NCI-H524 treated with DMSO at 0.1 percent for 48 hours (cell line): Measurements from ENCODE around the gene FABP1.

Source experiments
- DNase-seq: peaks from one replicate; lab custom pipeline; 2025; lab: John Stamatoyannopoulos, UW

Gene FABP1

DNA sequence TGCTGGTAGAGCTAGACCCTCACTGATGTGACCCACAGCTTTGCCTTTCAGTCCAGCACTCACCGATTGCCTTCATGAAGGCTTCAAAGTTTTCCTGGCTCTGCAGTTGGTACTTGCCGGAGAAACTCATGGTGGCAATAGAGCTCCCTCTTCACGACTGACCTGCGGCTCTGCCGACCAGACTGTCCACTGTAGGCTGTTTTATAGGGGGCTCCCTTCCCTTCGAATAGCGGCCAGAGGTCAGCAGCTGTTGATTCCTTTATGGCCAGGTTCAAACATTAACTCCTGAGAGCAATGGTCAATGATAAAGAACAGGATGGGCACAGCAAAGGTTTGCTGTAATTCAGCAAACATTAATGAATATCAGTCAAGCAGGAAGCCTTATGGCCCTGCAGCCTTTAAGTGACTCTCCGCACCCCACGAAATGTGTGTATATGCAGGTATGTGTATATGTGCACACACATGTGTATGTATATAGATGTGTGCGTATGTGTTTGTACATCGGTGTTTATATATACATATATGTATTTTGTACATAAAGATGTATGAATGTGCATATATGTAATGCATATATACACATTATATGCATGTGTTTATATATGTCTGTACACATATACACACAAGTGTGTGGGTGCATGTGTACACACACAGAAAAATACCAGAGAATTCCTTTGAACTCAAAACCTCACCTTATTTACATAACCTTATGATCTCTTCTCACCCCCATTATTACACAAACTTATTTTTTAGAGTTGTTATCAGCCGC, at the start of gene FABP1:
FABP1 (minus strand) TSS at position 175 of the 766 bp plus-strand sequence; CDS start at position 130, 45 bp downstream.
- no peak for DNase-seq

- DNase-seq: no peak
Observed at GRCh38 chr2:88177556-88177955, 49.7 kb upstream of the FABP1 start.

GRCh38 chr2:88176352-88176984, 48.6 kb upstream of the FABP1 start:
- DNase-seq: no peak

- DNase-seq: no peak
Observed at GRCh38 chr2:88172882-88173281, 45.0 kb upstream of the FABP1 start.

DNA sequence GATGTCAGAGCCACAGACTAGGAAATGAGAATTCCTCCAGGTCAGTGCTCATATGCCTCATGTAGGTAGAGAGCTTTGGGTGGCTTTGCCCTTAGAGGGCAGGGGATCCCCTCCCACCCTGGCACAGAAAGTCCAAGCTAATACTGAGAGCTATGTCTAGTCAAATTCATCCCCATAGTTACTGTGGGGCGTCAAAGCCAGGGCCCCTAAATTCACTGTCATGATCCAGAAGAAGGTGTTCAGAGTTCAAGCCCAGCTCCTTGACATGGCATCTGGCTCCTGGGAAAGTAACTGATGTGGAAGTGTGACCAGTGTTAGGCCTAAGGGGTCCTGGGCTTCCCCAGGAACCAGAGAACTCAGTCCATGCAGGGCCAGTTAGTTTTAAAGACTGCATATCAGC, 44.1 kb upstream of the FABP1 start:
- DNase-seq: no peak

DNA sequence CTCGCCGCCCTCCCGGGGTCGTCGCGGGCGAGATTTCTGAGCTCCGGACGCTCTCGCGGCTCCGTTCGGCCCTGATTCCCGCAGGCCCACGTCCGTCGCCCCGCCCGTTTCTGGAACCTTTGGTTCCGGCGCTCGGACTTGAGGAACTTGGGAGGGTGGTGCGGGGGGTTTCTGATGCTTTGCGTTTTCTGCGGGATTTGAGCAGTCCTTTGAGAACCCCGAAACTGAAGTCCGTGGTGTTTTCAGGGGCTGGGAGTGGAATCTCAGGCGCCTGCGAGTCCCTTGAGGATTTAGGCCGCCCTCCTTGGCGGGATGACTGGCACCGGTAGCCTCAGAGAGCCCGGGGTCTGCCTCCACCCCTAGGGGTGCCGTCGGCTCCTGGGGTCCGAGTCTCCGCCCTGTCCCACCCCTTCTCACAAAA, 42.6 kb upstream of the FABP1 start:
- no peak for DNase-seq

- DNase-seq: no peak
Observed at GRCh38 chr2:88168386-88168785, 40.5 kb upstream of the FABP1 start.

DNA sequence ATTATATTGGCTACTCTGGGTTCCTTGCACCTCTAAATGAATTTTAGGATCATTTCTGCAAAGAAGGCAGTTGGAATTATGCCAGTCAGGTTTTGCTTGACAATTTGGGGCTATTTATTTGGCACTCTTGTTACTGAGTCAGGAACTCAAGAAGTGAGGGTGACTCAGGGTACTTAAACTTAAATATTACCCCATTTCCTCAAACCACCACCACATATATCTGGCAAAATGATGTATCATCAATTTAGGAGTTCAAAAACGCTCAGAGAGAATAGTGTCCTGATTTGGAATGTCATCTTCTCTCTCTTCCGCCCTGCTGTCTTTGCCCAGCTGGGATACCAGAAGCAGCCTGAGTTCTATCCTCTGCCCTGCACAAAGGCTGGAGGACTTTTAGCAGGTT, 39.9 kb upstream of the FABP1 start:
- no peak for DNase-seq

GRCh38 chr2:88165332-88166003, 37.6 kb upstream of the FABP1 start:
- DNase-seq: no peak

DNA sequence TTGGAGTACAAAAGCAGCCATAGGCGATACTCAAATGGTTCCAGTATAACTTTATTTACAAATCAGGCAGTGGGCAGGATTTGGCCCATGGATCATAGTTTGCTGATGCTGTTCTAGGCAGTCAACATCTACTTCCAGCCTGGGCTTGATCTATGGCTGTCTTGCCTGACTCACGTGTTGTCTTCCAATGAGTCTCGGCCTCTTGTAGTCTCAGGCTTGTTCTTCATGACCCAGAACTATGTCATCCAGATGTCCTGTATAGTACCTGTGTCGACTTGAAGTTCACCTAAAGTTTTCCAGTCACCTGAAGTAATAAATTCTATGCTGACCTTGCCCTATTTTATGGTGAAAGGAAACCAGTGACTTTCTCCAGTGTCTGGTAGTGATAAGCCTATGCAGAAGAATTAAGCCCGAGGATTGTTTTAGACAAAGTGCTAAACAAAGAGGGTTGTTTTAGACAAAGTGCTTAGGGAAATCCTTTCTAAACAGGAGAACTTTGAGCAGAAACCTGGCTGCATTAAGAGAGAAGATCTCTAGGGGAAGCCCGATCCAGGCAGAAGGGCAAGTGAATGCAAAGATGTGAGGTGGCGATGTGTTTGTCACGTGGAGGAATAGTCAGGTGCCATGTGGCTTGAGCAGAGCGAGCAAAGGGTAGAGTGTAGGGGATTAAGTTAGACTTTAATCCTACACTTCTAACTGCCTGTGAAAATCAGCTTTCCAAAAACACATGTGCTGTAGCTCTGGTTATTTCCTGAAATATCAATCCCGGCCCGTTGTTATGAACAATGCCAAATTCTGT, 33.8 kb upstream of the FABP1 start:
- peak; percentile 22 for DNase-seq

GRCh38 chr2:88160517-88160916, 32.7 kb upstream of the FABP1 start:
- peak; percentile 25 for DNase-seq

DNA sequence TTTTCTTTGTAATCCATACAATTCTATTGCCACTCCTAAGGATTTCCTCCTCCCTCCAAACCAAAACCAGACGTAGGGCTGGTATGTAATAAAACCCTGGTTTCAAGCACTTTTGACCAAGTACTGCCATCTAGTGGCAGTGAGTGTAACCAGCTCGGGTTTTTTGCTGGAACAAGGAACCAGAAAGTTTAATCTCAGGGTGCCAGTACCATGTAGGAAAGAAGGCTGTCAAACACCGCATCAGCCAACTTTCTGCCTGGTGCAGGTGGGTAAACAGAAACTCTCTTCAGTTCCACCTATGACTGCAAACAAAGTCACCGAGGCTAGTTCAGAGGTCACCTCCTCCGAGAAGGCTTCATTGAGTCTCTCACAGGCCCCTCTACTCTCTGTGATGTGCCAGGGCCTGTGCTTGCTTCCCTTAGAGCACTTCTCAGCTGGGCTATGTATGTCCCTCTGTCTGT, 32.1 kb upstream of the FABP1 start:
- no peak for DNase-seq

DNA sequence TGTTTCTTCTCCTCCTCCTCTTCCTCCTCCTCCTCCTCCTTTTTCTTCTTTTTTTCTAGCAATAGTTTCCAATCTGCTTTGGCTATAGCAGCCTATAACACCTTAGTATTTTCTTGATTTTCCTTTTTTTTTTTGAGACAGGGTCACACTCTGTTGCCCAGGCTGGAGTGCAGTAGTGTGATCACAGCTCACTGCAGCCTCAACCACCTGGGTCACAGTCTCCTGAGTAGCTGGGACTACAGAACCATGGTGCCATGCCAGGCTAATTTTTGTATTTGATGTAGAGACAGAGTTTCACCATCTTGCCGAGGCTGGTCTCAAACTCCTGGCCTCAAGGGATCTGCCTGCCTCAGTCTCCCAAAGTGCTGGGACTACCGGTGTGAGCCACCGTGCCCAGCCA, 31.6 kb upstream of the FABP1 start:
- no peak for DNase-seq

DNA sequence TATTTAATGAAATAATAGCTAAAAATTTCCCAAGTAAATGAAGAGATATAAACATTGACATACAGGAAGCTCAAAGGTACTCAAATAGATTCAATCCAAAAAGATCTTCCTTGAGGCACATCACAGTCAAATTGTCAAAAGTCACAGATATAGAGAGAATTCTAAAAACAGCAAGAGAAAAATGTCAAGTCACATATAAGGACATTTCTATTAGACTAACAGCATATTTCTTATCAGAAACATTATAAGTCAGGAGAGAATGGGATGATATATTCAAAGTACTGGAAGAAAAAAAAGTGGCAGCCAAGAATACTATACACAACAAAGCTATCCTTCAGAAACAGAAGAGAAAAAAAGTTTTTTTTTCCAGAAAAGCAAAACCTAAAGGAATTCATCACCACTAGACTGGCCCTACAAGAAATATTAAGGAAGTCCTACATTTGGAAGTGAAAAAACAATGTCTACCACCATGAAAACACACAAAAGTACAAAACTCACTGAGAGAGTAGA, 21.1 kb upstream of the FABP1 start:
- DNase-seq: no peak

DNA sequence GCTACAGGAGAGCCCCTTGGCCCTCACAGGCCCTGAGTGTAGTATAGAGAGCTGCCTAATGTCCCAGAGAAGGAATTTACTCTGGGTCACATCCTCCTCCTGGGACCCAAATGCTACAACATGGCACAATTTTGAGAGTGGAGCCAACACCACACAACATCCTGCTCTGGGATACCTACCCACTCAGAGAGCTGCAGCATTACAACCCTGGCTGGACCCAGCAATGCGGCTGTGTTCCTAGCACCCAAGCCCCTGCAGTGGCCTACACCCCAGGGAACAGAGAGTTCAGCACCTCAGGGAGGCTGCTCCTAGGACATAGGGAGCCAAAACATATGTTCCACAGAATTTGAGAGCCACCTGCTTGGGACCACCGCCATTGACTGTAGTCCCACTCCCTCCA, 19.3 kb upstream of the FABP1 start:
- DNase-seq: no peak

- DNase-seq: no peak
Observed at GRCh38 chr2:88146590-88146989, 18.7 kb upstream of the FABP1 start.

DNA sequence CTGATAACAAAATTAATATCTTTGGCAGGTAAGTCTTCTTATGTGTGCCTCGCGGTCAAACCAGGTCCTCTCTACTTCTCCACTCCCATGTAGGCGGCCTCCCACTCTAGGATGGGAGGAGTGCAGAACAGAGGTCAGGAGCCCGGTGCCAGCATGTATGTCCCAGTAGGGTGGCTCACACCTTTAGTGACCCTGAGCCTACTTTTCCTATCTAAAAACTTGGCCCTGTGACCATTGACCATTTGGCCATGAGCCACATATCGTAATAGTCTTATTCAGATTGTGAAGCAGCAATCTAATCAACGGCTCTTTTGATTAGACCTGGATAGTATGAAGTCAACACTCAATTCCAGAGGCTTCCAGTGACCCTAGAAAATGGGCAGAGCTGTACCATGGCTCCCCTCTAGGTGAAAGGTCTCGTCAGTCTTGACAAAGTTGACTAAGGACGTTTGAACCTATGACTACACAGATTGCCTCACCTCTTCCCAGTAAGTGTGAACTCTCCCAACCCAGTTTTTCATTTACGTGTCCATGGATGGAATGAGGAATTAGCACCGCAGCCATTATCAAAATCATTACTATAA, 17.1 kb upstream of the FABP1 start:
- DNase-seq: no peak

DNA sequence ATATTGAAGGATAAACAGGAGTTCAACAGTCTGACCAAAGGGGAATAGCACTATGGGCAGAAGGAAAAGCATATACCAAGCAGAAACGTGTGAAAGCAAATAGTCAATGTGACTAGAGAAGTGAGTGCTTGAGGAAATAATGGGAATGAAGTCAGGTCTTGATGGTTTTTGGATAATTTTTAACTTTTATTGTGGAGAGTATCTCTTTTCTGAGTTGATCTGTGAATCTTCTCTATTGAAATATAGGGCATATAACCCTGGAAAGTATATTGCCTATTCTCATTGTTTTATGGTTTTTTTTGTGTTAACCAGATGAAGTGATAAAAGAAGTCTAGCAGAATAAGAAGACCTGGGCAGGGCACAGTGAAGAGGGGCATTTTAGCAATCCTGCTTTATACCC, 16.4 kb upstream of the FABP1 start:
- no peak for DNase-seq

GRCh38 chr2:88141952-88142351, 14.1 kb upstream of the FABP1 start:
- no peak for DNase-seq

DNA sequence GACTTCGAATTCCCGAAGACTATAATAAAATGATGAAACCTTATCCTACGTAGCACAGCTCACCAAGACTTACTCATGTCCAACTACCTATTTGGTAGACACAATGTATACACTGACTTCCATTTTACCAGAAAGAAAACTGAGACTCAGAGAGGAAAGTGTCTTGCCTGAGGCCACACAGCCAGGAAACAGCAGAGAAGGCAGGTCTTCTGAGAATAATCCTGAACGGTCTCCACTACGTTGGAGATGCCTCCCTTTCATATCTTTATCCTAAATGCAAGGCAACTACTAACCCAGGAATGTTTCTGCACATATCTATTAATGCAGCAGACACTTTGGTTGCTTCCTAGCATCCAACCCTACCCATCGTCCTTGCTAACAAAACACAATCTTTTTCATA, 11.9 kb upstream of the FABP1 start:
- DNase-seq: no peak

GRCh38 chr2:88139203-88139702, 11.4 kb upstream of the FABP1 start:
- no peak for DNase-seq
